Esophagus squamous epithelium (tissue), 5 donors: Measurements from ENCODE around the gene BRSK2. TPM values are rescaled to one million over a fixed set of nuclear protein-coding genes. Genes with fewer than 3 reads are reported as not detected.

Source experiments
- DNase-seq: peaks from one replicate; lab custom pipeline; 2025; lab: John Stamatoyannopoulos, UW
- H3K27ac ChIP-seq, 4 donors: fragments of 200-600 bp; sonication (generic); one replicate each; pipeline ENCODE4 v1.5.1; 2016 to 2019; ENCODE audit warnings: mild to moderate bottlenecking in 1 of 4
- H3K27me3 ChIP-seq, 4 donors: fragments of 200-600 bp; sonication (generic); 1 replicate in 3 of 4; 2 replicates in 1 of 4; pipeline versions ENCODE4 v1.5.1 to v1.6.0; 2017 to 2021; ENCODE audit warnings: antibody characterized with exemption in 1 of 4
- H3K36me3 ChIP-seq, 3 donors: fragments of 200-600 bp; sonication (generic); one replicate each; pipeline ENCODE4 v1.5.1; 2016 to 2019
- H3K4me1 ChIP-seq, 3 donors: fragments of 200-600 bp; sonication (generic); one replicate each; pipeline ENCODE4 v1.5.1; 2017 to 2019
- H3K4me3 ChIP-seq, 4 donors: fragments of 200-600 bp; sonication (generic); 1 replicate in 3 of 4; 2 replicates in 1 of 4; pipeline ENCODE4 v1.5.1; 2016 to 2019; ENCODE audit warnings: mild to moderate bottlenecking in 2 of 4, moderate library complexity in 1 of 4
- H3K9me3 ChIP-seq, 3 donors: fragments of 200-600 bp; sonication (generic); one replicate each; pipeline ENCODE4 v1.5.1; 2016 to 2019
- POLR2A ChIP-seq, 4 donors: fragments of 450-650 bp; IDR thresholded peaks; one replicate each; pipeline ENCODE4 v1.6.1; 2017; ENCODE audit warnings: antibody characterized with exemption in 4 of 4, mild to moderate bottlenecking in 4 of 4, moderate library complexity in 3 of 4
- WGBS, 2 donors: methylation state at CpG; one replicate each; pipeline ENCODE4 v1.1.5; 2018; 5-methylcytosine and 5-hydroxymethylcytosine counted together
- intact Hi-C: fragments of 100-400 bp; cut with DNase I; formaldehyde crosslinking; loops from one replicate; pipeline ENCODE4 v1.15.0; 2022
- total RNA-seq, 4 donors: library from RNA; depleted of rRNA; stranded (reverse); fragments of >200 nt; gene quantifications; one replicate each; pipeline ENCODE4 v1.1.0, GENCODE V29; 2016
- TF ChIP-seq, protein P1 (sequence below), 6 experiments: fragments of 450-650 bp in 4 of 6; fragments of 200-600 bp in 2 of 6; sonication (generic) in 2 of 6; IDR thresholded peaks; one replicate each; pipeline ENCODE4 v1.5.1; 2016 to 2019; ENCODE audit warnings: antibody characterized with exemption in 6 of 6, mild to moderate bottlenecking in 4 of 6, moderate library complexity in 4 of 6
- donor health status: DM: yes; HTN: yes; CAD: no.

Gene BRSK2
- total RNA-seq, 4 donors from 2014 or later: 0.23 to 1.3 (median 0.35) TPM; not detected in 1

- no peaks in the 10 kb centered on the region for H3K36me3 ChIP-seq
- H3K4me3 ChIP-seq: no peak overlapping the region
- peaks cover 3 to 38% (median 10%) of the 10 kb centered on the region in 3 donors for H3K4me1 ChIP-seq
- intact Hi-C loops: no loop called here
- TF ChIP-seq, protein P1, sequence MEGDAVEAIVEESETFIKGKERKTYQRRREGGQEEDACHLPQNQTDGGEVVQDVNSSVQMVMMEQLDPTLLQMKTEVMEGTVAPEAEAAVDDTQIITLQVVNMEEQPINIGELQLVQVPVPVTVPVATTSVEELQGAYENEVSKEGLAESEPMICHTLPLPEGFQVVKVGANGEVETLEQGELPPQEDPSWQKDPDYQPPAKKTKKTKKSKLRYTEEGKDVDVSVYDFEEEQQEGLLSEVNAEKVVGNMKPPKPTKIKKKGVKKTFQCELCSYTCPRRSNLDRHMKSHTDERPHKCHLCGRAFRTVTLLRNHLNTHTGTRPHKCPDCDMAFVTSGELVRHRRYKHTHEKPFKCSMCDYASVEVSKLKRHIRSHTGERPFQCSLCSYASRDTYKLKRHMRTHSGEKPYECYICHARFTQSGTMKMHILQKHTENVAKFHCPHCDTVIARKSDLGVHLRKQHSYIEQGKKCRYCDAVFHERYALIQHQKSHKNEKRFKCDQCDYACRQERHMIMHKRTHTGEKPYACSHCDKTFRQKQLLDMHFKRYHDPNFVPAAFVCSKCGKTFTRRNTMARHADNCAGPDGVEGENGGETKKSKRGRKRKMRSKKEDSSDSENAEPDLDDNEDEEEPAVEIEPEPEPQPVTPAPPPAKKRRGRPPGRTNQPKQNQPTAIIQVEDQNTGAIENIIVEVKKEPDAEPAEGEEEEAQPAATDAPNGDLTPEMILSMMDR (IDR thresholded peaks at IDR 0.05): no peak
- TF ChIP-seq POLR2A (IDR thresholded peaks at IDR 0.05): no peak
- H3K9me3 ChIP-seq: no peaks in the 10 kb centered on the region
- H3K27ac ChIP-seq: no peak overlapping the region
- DNase-seq: no peak
- 71% methylated on average over 5 of the region's 24 CpGs; no CpG with 5 or more reads in 1 of the 2 donors for WGBS, 2 donors
- H3K27me3 ChIP-seq: peaks cover 0 to 61% (median 2%) of the 10 kb centered on the region in 4 donors
Measured at GRCh38 chr11:1455032-1455762, 65.5 kb downstream of the BRSK2 start.

DNA sequence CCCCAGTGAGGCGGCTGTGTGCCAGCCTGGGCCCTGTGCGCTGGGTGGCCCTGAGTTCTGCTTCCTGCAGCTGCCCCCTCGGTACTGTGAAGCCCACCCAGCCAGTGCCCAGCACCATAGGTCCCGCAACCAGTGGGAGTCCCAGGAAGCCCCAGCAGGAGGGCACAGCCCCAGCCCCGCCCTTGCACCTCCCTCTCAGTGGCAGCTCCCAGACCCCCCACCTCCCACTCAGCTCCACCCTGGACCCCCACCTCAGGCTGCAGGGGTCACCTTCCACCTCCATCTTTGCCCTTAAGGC is 66.0 kb downstream of the BRSK2 start:
- Histone ChIP-seq H3K36me3 (no peaks in the 10 kb centered on the region), H3K4me3 (no peak overlapping the region), H3K27me3 (peaks cover 0 to 61% (median 0%) of the 10 kb centered on the region in 4 donors), H3K4me1 (peaks cover 0 to 38% (median 10%) of the 10 kb centered on the region in 3 donors), H3K9me3 (no peaks in the 10 kb centered on the region), H3K27ac (no peak overlapping the region)
- WGBS, 2 donors: 64% methylated on average over 5 of the region's 5 CpGs; no CpG with 5 or more reads in 1 of the 2 donors
- TF ChIP-seq, protein P1 (IDR thresholded peaks at IDR 0.05): no peak
- no peak for TF ChIP-seq POLR2A (IDR thresholded peaks at IDR 0.05)
- intact Hi-C loops: no loop called here
- DNase-seq: no peak

GRCh38 chr11:1456176-1456575 is 66.4 kb downstream of the BRSK2 start:
- peaks cover 0 to 38% (median 14%) of the 10 kb centered on the region in 3 donors for H3K4me1 ChIP-seq
- no peaks in the 10 kb centered on the region for H3K9me3 ChIP-seq
- DNase-seq: no peak
- no peak for TF ChIP-seq POLR2A (IDR thresholded peaks at IDR 0.05)
- TF ChIP-seq, protein P1 (IDR thresholded peaks at IDR 0.05): no peak
- intact Hi-C loops: no loop called here
- no peak overlapping the region for H3K4me3 ChIP-seq
- no peaks in the 10 kb centered on the region for H3K36me3 ChIP-seq
- H3K27ac ChIP-seq: no peak overlapping the region
- 48 to 62% methylated on average over 5 to 6 of the region's 22 CpGs for WGBS, 2 donors
- peaks cover 0 to 61% (median 2%) of the 10 kb centered on the region in 4 donors for H3K27me3 ChIP-seq

GRCh38 chr11:1456596-1457325 is 67.0 kb downstream of the BRSK2 start:
- no peak overlapping the region for H3K27ac ChIP-seq
- H3K36me3 ChIP-seq: no peaks in the 10 kb centered on the region
- TF ChIP-seq POLR2A (IDR thresholded peaks at IDR 0.05): no peak
- TF ChIP-seq, protein P1 (IDR thresholded peaks at IDR 0.05): no peak
- no peak for DNase-seq
- intact Hi-C loops: no loop called here
- peaks cover 0 to 44% (median 14%) of the 10 kb centered on the region in 3 donors for H3K4me1 ChIP-seq
- 75% methylated on average over 6 of the region's 44 CpGs; no CpG with 5 or more reads in 1 of the 2 donors for WGBS, 2 donors
- H3K4me3 ChIP-seq: no peak overlapping the region
- H3K9me3 ChIP-seq: no peaks in the 10 kb centered on the region
- H3K27me3 ChIP-seq: peaks cover 0 to 61% (median 3%) of the 10 kb centered on the region in 4 donors

GRCh38 chr11:1457326-1457680 is 67.6 kb downstream of the BRSK2 start:
- Histone ChIP-seq H3K27me3 (peaks cover 0 to 59% (median 3%) of the 10 kb centered on the region in 4 donors), H3K4me3 (no peak overlapping the region), H3K27ac (no peak overlapping the region), H3K9me3 (no peaks in the 10 kb centered on the region), H3K4me1 (peaks cover 0 to 49% (median 14%) of the 10 kb centered on the region in 3 donors), H3K36me3 (no peaks in the 10 kb centered on the region)
- intact Hi-C loops: no loop called here
- WGBS, 2 donors: no CpG with 5 or more reads among the region's 13 CpGs
- DNase-seq: no peak
- TF ChIP-seq, protein P1 (IDR thresholded peaks at IDR 0.05): no peak
- TF ChIP-seq POLR2A (IDR thresholded peaks at IDR 0.05): no peak
